C4-2B (cell line): ENCODE data around the gene FRMD1.

Experiments
- H3K27ac ChIP-seq: fragments of 450-650 bp; 2 replicates; pipeline ENCODE4 v1.5.1; 2017
- CTCF ChIP-seq: fragments of 450-650 bp; conservative IDR thresholded peaks from 2 replicates; pipeline ENCODE4 v1.5.1; 2017; ENCODE audit warnings: mild to moderate bottlenecking
- ZFX ChIP-seq: fragments of 450-650 bp; IDR thresholded peaks from 2 replicates; pipeline ENCODE4 v1.6.1; 2017

The FRMD1 gene

GRCh38 chr6:168117942-168118341, 38.9 kb upstream of the FRMD1 start:
- no peak for TF ChIP-seq ZFX
- peak; percentile 39 for TF ChIP-seq CTCF
- H3K27ac ChIP-seq, result no peak overlapping the region

GRCh38 chr6:168116975-168117899, 38.2 kb upstream of the FRMD1 start:
- H3K27ac ChIP-seq, result no peak overlapping the region
- TF ChIP-seq CTCF, result no peak
- no peak for TF ChIP-seq ZFX

GRCh38 chr6:168116438-168116974, 37.5 kb upstream of the FRMD1 start:
- H3K27ac ChIP-seq, result no peak overlapping the region
- TF ChIP-seq ZFX, result no peak

- TF ChIP-seq CTCF (no peak), ZFX (no peak)
- no peak overlapping the region for H3K27ac ChIP-seq
Observed at GRCh38 chr6:168115748-168116437, 36.9 kb upstream of the FRMD1 start.

- no peak for TF ChIP-seq ZFX
- no peak for TF ChIP-seq CTCF
- H3K27ac ChIP-seq, result no peak overlapping the region
Observed at GRCh38 chr6:168113226-168113625, 34.2 kb upstream of the FRMD1 start.

- no peak for TF ChIP-seq CTCF
- no peak for TF ChIP-seq ZFX
Observed at GRCh38 chr6:168111911-168112310, 32.9 kb upstream of the FRMD1 start.

GRCh38 chr6:168110437-168110836, 31.4 kb upstream of the FRMD1 start:
- no peak for TF ChIP-seq ZFX
- TF ChIP-seq CTCF, result no peak

More at GRCh38 chr6:168111911-168112310, 32.9 kb upstream of the FRMD1 start:
- H3K27ac ChIP-seq, result no peak overlapping the region

More at GRCh38 chr6:168110437-168110836, 31.4 kb upstream of the FRMD1 start:
- H3K27ac ChIP-seq, result no peak overlapping the region
